GM11168 (cell line): ENCODE results near the gene UBTF.

Source experiments
- in situ Hi-C: fragments of 300-500 bp; cut with MboI; formaldehyde crosslinking; loops from one replicate; pipeline ENCODE4 v1.12.0; 2022; ENCODE audit warnings: low sequenced_read_pairs; ENCODE audit not compliant: unreplicated experiment

The UBTF gene, protein sequence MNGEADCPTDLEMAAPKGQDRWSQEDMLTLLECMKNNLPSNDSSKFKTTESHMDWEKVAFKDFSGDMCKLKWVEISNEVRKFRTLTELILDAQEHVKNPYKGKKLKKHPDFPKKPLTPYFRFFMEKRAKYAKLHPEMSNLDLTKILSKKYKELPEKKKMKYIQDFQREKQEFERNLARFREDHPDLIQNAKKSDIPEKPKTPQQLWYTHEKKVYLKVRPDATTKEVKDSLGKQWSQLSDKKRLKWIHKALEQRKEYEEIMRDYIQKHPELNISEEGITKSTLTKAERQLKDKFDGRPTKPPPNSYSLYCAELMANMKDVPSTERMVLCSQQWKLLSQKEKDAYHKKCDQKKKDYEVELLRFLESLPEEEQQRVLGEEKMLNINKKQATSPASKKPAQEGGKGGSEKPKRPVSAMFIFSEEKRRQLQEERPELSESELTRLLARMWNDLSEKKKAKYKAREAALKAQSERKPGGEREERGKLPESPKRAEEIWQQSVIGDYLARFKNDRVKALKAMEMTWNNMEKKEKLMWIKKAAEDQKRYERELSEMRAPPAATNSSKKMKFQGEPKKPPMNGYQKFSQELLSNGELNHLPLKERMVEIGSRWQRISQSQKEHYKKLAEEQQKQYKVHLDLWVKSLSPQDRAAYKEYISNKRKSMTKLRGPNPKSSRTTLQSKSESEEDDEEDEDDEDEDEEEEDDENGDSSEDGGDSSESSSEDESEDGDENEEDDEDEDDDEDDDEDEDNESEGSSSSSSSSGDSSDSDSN

GRCh38 chr17:44219616-44220212 lies at the start of gene UBTF:
Gene UBTF (minus strand): TSS chr17:44219675. CDS start chr17:44218229, 1,446 bp downstream.
- in situ Hi-C loops, result loop anchor here (25.0 kb wide), 1 partner anchor 293 kb away; the partner anchor contains the start of gene GPATCH8

DNA sequence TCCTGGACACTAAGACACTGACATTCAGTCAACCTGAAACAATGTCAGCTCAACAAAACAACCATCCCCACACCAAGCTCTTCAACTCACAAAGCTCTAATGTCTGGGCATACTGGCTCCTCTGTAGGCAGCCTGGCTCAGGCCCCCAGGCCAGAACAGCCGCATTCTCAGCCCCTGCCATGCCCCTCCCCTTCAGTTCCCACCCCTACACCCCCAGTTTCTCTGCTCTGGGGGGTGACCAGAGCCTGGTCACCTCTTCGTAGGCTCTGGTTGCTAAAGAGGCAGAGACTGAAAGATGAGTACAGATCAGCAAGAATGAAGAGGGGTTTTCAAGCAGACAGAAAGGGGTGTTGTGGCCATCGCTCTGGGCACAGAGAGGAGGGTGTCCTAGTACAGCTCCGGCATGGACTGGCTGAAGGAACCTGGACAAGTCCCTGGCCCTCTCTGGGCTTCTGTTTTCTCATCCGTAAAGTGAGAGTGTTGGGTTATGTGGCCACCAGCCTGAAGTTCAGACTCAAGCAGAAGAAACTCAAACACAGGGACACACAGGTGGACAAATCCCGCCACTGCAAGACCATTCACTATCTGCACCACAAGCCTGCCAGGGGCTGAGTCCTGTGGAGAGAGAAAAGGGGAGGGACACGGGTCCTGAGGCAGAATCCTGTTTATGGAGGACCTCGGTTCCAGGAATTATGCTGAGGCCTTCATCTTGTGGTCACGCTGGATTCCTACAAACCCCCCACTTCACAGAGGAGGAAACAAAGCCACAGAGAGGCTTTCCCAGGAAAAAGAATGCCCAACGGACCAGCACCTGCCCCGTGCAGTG lies 49.4 kb upstream of the UBTF start:
- in situ Hi-C loops, result no loop called here

GRCh38 chr17:44267818-44268490 lies 48.5 kb upstream of the UBTF start, which contains the start of gene SLC4A1:
Gene SLC4A1 (minus strand): TSS chr17:44268135. CDS start chr17:44262866, 5,269 bp downstream.
- in situ Hi-C loops, result no loop called here

DNA sequence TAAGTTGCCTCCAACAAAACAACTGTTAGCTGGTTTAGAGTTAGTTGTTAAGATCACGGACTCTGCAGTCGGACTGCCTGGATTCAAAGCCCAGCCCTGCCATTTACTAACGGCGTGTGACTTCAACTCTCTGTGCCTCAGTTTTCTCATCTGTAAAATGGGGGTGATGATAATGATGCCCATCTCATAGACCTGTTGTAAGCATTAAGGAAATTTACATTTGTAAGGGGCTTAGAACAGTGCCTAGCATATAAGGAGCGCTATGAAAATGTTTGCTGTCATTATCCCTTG lies 47.6 kb upstream of the UBTF start:
- in situ Hi-C loops, result no loop called here

DNA sequence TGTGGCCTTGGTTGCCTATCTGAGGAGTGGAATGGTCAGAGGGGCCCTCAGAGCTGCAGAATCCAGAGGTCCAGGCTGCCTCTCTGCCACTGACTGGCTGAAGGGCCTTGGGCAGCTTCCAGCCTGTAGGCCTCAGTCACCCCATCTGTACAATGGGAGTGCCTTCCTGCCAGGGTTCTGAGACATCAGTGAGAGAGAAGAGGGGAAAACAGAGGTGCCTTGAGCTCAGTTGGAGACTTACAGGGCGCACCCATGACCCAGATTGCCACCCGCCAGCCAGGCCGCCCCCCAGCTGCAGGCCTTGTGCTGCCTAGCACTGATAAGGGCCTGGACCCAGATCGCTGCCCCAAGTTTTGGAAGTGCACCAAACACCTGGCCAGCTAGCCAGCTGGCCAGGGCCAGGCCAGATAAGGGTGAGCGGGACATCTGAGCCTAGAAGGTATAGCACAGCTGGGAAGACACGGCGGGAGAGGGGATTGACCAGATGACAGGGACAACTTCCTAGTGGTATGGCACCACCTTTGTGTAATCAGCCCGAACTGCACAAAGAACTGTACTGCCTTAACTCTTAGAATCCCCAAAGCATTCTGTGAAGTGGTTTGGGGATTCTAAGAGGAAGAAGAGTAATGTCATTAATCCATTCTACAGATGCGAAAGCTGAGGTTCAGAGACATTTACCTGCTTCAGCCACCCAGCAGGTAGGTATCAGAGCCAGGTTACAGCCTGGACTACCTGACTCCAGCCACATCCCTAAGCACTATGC lies 47.1 kb upstream of the UBTF start:
- in situ Hi-C loops, result no loop called here

GRCh38 chr17:44263345-44263902 lies 43.9 kb upstream of the UBTF start:
- in situ Hi-C loops, result no loop called here

DNA sequence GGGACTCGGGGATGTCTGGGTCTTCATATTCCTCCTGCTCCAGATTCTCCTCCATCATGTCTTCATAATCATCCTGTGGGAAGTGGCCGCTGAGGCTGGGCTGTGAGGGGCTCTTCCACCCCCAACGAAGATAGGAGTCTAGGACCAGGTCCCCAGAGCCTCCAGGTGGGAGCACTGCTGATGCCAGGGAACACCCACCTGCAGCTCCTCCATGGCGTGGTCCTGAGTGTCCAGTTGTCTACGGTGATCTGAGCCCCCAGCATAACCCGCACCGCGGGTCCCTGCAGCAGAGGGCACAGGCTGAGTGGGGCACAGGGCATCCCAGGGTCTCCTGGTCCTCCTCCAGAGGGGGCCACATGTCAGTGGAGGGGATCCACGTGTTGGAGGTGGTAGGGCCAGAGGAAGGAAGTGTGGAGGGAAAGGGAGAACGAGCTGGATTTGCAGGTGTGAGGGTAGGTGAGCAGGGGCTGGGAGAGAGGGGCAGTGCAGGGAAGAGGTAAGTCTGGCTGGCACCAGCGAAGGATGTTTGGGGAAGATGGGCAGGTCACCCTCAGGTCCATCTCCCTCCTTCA lies 43.3 kb upstream of the UBTF start:
- in situ Hi-C loops, result no loop called here

DNA sequence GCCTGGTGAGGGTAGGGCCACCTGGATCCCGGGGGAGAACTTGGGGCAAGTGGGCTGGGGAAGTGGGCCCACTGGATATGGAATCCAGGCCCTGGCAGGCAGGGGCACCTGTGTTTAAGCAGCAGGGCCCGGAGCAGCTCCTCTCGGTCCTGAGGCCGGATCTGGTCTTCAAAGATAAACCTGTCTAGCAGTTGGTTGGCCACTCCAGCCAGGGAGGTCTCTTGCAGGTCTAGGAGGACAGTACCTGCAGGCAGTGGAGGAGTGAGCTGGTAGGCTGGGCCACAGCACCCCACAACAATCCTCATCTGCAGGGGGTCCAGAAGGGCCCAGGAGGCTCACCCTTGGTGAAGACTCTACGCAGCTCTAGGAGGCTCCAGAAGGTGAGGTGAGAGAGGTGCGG lies 40.8 kb upstream of the UBTF start:
- in situ Hi-C loops, result no loop called here

DNA sequence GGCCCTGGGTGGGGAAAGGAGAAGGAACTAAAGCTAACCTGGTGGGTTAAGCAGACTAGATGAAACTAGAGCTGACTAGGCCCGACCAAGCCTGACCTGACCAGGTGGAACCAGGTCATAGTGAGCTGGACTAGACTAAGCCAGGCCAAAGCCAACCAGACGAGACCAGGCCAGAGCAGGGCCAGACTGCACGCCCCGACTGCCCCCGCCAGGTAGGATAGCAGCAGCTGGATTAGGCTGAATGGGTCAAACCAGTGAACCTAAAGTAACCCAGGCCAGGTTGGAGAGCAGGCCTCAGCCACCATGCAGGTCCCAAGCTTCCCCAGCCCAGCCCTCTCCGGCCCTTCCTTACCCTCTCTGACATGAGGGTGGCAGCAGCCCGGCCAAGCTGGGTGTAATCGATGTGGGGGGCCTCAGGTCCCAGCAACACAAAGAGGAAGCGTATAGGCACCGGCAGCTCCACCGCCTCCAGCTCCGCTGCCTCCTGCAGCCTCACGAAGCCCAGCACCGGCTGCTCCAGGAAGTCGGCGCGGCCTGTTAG lies 39.4 kb upstream of the UBTF start:
- in situ Hi-C loops, result no loop called here

- in situ Hi-C loops, result no loop called here
Observed at GRCh38 chr17:44257815-44258760, 38.6 kb upstream of the UBTF start.

DNA sequence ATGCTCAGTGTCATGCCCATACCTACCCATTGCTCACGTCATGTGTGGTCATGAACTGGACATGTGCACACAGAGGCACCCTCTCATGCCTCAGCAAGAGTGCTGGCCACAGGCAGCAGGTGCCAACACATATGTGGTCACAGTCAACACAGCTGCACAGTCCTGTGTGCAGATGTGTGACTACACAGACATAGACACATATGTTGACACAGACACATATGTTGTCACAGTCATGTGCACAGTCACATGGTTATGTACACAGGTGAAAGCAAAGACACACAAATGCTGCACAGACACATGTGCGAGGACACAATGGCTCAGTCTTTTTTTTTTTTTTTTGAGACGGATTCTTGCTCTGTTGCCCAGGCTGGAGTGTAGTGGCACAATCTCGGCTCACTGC lies 37.2 kb upstream of the UBTF start:
- in situ Hi-C loops, result no loop called here

DNA sequence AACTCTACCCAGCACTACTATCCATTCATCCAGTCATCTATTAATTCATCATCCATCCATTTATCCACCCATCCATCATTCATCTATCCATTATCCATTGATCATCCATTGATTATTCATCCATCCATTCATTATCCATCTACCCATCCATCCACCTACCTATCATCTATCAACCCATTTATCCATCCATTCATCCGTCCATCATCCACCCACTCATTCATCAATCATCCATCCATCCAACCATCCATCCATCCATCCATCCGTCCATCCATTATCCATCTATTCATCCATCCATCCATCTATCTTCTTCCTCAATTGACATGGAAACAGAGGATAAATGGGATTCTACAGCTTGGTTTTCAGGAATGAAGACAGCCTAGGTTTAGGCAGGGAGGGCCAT lies 36.4 kb upstream of the UBTF start:
- in situ Hi-C loops, result no loop called here

DNA sequence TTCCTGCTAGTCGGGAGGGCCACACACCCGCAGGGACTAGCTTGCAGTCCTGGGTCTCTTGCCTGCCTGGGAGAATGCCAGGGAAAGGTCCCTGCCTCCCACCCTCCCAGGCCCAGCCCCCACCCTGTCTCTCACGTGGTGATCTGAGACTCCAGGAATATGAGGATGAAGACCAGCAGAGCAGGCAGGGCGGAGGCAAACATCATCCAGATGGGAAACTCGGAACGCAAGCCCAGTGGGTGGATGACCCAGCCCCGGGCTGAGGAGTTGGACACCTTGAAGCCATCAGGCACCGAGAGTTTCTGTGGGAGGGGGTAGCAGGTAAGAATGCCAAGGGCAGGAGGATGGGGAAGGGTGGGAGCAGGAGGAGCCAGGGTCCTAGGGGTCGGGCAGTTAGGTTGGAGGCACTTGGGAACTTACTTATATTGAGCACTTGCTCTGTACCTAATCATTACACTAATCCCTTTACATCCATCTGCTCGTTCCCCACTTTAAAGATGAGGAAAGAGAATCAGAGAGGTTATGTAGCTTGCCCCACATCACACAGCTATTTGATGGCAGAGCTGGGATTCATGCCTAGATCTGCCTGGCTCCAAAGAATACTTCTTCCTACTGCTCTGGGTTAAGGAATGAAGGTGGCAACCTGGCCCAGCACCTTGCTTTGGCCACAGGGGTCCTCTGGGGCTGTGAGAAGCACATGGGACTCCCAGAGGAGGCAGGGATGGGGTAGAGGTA lies 35.1 kb upstream of the UBTF start:
- in situ Hi-C loops, result no loop called here

DNA sequence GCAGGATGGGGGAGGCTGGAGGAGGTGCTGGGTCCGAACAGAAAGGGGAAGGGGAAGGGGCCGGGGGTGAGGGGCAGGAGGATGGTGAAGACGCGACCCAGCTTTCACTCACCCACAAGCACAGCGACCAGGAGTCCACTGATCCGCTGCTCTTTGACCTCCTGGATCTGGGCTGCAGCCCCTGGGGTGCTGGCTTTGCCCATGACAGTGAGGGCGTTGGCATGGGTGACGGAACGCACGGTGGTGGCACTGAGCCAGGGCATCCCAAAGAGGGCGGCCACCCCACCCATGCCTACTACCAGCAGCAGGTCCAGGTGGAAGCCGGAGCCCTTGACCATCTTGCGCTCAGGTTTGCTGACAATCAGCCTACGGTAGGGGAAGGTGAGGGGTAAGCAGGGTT lies 33.5 kb upstream of the UBTF start:
- in situ Hi-C loops, result no loop called here

GRCh38 chr17:44251062-44251461 lies 31.6 kb upstream of the UBTF start:
- in situ Hi-C loops, result no loop called here

DNA sequence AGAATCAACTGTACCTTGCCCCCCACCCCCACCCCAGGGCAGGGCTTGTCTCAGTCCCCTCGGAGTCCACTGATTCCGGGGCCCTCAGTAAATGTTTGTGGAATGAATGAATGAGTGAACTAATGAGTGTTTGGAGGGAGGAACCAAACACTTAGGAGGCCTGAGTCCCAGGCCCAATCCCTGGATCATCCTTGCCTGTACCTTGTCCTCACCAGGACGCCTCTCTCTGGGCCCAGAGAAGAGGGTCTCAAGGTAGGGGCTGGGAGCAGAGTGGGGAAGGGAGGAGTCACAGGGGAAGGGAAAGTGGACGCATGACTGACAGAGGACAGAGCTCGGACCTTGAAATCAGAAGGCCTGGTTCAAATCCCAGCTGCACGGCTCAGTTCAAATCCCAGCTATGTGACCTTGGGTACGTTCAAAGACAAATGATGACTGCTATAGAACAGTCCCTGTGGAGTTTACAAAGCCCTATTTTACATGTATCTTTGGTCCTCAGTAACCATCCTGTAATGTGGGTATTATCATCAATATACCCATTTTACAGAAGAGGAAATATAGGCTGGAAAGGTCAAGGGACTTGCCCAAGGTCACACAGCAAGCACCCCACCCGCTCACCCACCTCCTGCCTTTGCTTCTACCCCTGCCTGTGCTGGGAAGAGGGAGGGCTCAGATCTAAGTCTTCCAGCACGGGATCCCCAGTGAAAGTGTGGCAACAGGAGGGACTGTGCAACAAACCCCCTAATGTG lies 30.2 kb upstream of the UBTF start:
- in situ Hi-C loops, result no loop called here
